ENCODE data around the gene MAGEB5.
"Not testable (repeated sequence)": the region's sequence is repeated elsewhere in the genome, so short reads cannot be mapped to it uniquely, and the experiment has no call there.

The MAGEB5 gene, protein sequence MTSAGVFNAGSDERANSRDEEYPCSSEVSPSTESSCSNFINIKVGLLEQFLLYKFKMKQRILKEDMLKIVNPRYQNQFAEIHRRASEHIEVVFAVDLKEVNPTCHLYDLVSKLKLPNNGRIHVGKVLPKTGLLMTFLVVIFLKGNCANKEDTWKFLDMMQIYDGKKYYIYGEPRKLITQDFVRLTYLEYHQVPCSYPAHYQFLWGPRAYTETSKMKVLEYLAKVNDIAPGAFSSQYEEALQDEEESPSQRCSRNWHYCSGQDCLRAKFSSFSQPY

DNA sequence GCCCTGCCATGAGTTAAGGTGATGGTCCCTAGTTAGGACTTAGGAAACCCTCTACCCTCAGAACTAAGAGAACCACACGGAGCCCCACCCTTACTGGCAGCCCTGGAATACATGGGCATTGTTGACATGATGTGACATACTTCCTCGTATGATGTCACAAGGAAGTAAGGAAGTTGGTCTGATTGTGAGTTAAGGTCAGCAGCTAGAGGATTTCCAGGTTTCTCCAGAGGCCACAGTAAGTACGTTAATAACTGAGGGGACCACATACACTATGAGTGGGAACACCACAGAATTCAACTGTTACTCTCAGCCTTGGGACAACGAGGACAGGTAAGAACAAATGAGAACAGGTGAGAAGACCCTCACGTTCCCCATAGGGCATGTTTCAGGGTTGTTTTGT lies at the start of gene MAGEB5:
TSS of gene MAGEB5 (plus strand) at position 301 of the 400 bp plus-strand sequence. CDS start 1,133 bp downstream, outside the sequence.
- DNase-seq (ENCODE audit: low read depth), result no peak

DNA sequence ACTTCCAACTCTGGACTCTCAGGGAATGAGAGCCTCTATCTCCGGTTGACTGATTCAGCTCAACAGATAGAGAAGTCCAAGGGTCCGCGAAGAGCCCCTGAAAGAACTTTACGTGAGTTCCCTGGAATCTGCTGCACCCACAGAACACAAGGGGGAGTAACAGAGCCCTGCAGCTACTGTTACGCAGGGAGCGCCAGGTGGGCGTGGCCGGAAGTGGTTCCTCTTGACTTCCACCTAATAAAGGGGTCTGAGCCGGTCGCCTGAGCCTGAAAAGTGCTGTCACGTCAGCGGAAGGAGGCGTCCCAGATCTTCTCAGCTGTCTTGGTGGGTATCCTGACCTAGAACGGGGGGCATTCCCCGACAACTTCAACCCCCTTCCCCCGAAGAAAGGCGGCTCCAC lies 23.8 kb upstream of the MAGEB5 start, which contains the start of gene MAGEB6:
TSS of gene MAGEB6 (plus strand) at position 237 of the 400 bp plus-strand sequence. CDS start 1,407 bp downstream, outside the sequence.
- no peak for DNase-seq (ENCODE audit: low read depth)

DNA sequence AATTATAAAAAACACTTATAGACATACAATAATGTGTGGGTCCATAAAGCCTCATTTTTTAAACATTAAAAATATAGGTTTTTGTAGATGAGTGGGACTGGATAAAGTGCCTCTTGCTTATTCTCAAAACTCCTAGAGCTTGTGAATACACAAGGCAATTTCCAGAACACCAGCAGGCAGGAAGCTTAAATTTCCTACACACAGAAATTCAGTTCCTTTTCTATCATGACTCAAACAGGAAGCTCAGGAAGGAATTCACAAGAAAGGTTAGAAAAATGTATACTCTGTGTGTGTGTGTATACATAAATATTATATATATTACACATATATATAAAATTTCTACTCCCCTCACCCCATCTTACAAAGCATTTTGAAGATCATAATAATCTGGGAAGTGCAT lies 12.4 kb upstream of the MAGEB5 start:
- no peak for DNase-seq (ENCODE audit: low read depth)

DNA sequence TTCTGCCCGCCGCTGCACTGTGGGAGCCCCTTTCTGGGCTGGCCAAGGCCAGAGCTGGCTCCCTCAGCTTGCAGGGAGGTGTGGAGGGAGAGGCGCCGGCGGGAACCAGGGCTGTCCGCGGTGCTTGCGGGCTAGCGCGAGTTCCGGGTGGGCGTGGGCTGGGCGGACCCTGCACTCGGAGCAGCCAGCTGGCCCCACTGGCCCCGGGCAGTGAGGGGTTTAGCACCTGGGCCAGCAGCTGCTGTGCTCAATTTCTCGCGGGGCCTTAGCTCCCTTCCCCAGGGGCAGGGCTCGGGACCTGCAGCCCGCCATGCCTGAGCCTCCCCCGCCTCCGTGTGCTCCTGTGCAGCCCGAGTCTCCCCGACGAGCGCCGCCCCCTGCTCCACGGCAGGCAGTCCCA lies 11.3 kb upstream of the MAGEB5 start:
- not testable (repeated sequence) for DNase-seq (ENCODE audit: low read depth)

DNA sequence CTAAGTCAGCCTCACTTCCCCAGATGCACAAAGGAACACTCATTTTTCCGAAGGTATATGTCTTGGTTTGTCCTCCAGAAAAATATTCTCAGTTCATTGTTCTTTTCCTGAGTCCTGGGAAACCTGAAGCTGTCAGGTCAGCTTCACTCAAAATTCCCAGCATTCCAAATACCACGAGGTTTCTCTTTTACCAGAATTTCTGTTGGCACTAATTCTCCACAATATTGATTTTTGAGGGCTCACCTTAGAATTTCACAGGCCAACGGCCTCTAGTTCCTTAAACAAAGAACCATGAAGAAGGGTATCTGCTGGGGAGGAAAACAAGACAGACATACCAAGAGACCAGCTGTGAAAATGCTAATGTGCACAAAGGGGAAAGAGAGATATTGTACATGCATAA lies 8.0 kb upstream of the MAGEB5 start:
- no peak for DNase-seq (ENCODE audit: low read depth)

DNA sequence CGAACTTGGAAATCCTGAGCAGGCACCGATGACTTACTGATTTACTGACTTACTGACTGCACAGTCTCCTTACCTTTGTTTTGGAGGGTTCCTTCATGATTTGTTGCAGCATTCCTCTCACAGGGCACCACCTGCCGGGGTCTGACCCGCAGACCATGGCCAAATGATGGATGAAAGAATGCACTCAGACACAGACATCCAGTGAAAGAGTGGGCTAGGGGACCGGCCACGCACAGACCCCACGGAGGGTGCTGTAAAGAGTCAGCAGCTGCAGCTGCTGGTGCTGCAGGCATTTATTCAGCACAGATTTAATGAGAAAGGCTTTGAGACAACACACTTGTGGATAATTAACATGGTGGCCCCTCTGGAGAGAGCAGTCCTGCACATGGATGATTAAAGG lies 3.4 kb downstream of the MAGEB5 start:
- DNase-seq (ENCODE audit: low read depth), result no peak

DNA sequence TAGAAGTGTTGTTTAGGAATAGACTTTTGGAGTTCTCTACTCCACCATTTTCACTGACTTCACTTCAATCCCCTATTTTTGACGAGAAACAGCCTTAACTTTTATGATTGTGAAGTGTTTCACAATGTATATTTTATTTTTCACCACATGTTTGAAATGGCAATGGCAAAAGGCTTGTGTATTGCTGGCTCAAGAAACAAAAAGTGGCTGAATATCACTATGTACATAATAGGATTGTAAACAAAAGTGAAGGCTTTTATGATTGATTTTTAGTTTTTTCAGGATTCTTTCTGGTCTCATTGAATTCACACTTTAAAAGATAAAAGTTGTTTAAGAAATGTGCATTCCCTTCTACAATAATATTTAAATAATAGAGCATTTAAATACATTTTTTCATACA lies 18.2 kb downstream of the MAGEB5 start:
- no peak for DNase-seq (ENCODE audit: low read depth)

DNA sequence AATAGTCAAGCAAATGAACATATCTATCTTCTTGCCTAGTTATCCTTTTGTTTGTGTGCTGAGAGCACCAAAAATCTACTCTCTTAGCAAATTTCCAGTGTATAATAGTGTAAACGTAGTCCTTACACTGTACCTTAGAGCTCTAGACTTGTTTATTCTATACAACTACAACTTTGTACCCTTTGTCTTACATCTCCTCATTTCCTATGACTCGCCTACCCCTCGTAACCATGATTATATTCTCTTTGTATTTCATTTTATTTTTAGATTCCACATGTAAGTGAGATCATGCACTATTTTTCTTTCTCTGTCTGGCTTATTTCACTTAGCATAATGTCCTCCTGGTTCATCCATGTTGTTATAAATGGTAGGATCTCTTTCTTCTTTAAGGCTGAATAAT lies 37.6 kb downstream of the MAGEB5 start:
- no peak for DNase-seq (ENCODE audit: low read depth)

DNA sequence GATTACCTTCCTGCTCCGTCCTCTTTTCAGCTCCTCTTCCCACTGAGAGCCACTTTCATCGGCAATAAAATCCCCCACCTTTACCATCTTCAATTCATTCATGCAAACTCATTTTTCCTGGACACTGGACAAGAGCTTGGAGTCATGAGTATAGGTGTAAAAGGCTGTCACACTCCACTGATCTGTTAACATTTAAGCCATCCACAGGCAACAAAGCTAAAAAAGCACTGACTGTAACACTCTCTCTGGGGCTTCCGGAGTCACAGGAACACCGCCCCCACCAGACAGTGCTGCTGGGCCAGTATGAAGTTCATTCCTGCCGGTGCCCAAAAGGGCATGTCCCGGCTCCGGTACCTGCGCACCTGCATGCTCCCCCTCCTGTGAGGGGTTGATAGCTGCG lies 38.5 kb downstream of the MAGEB5 start:
- no peak for DNase-seq (ENCODE audit: low read depth)

DNA sequence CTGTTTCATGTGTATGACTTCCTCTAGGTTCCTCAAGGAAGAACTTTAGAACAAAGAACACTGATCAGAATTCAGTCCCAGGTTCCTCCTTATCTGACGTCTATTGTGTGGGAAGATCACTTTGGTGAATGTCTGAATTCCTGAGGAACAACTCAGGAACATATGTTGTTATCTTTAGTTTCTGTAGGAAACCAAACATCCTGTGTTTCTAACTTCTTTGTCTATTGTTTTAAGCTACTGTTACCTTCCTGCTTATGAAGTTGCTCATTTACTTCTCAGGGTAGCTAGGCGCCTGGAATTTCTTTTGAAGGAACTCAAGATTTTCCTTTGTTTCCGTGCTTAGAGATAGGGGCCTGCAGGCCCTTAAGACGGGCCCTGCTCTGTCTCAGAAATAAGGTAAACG lies 46.2 kb downstream of the MAGEB5 start:
- DNase-seq (ENCODE audit: low read depth), result no peak

Data from activated T-cell treated with anti-CD3 and anti-CD28 coated beads for 1 hour (primary cell).